Nephron (organoid): ENCODE data around the gene C10orf143.

ENCODE experiments used
- H3K27ac Mint-ChIP-seq, 3 experiments: 2 replicates each; pipeline ENCODE4 v1.8.0; 2020; ENCODE audit warnings: mixed read lengths in 3 of 3, mild to moderate bottlenecking in 2 of 3, moderate library complexity in 1 of 3
- H3K27me3 Mint-ChIP-seq: 2 replicates; pipeline ENCODE4 v1.8.0; 2021; ENCODE audit warnings: low read depth, mild to moderate bottlenecking, moderate library complexity, mixed read lengths
- H3K36me3 Mint-ChIP-seq: 2 replicates; pipeline ENCODE4 v1.8.0; 2020; ENCODE audit warnings: low read depth, mixed read lengths
- H3K4me1 Mint-ChIP-seq: 2 replicates; pipeline ENCODE4 v1.8.0; 2020; ENCODE audit warnings: mixed read lengths
- H3K4me3 Mint-ChIP-seq, 3 experiments: 2 replicates each; pipeline ENCODE4 v1.8.0; 2020; ENCODE audit warnings: mild to moderate bottlenecking in 3 of 3, mixed read lengths in 3 of 3, moderate library complexity in 2 of 3
- H3K9me3 Mint-ChIP-seq: 2 replicates; pipeline ENCODE4 v1.8.0; 2020; ENCODE audit warnings: mixed read lengths
- CTCF ChIP-seq, 3 experiments: fragments of 200-600 bp; sonication (generic); IDR thresholded peaks; one replicate each; pipeline ENCODE4 v1.5.0; 2021; ENCODE audit warnings: antibody characterized with exemption in 3 of 3; ENCODE audit not compliant: unreplicated experiment in 3 of 3

C10orf143 gene

GRCh38 chr10:130136226-130137089 lies 25.8 kb upstream of the C10orf143 start, which contains the start of gene GLRX3:
TSS of gene GLRX3 (plus strand) at chr10:130136391. CDS start at chr10:130136421, 30 bp downstream.
- Mint-ChIP-seq H3K9me3 (no peaks in the 10 kb centered on the region), H3K27me3 (no peaks in the 10 kb centered on the region), H3K36me3 (peaks cover 12% of the 10 kb centered on the region), H3K4me3 (peak within 1 kb of the TSS; percentile 91 to 98 (median 95)), H3K27ac (peak within 1 kb of the TSS; percentile 88 to 95 (median 95)), H3K4me1 (peaks cover 22% of the 10 kb centered on the region)
- TF ChIP-seq CTCF (IDR thresholded peaks at IDR 0.05; ENCODE audit: unreplicated experiment in 3 of 3), result no peak

GRCh38 chr10:130135676-130136225 lies 25.1 kb upstream of the C10orf143 start:
- no peaks in the 10 kb centered on the region for H3K27me3 Mint-ChIP-seq
- peak overlapping the region; percentile 90 to 93 (median 91) for H3K4me3 Mint-ChIP-seq
- H3K4me1 Mint-ChIP-seq, result peaks cover 15% of the 10 kb centered on the region
- peak overlapping the region in 2 of 3 experiments; percentile 76 to 91 for H3K27ac Mint-ChIP-seq
- no peaks in the 10 kb centered on the region for H3K9me3 Mint-ChIP-seq
- peaks cover 12% of the 10 kb centered on the region for H3K36me3 Mint-ChIP-seq
- TF ChIP-seq CTCF (IDR thresholded peaks at IDR 0.05; ENCODE audit: unreplicated experiment in 3 of 3), result no peak

- H3K27me3 Mint-ChIP-seq, result no peaks in the 10 kb centered on the region
Measured at GRCh38 chr10:130128922-130129321, 18.3 kb upstream of the C10orf143 start.

GRCh38 chr10:130128062-130128781 lies 17.6 kb upstream of the C10orf143 start:
- Mint-ChIP-seq H3K9me3 (no peaks in the 10 kb centered on the region), H3K27ac (peak overlapping the region; percentile 1 to 15 (median 15)), H3K36me3 (no peaks in the 10 kb centered on the region), H3K4me1 (peaks cover 11% of the 10 kb centered on the region), H3K4me3 (no peak overlapping the region), H3K27me3 (no peaks in the 10 kb centered on the region)
- TF ChIP-seq CTCF (IDR thresholded peaks at IDR 0.05; ENCODE audit: unreplicated experiment in 3 of 3), result peak; percentile 2 to 11 (median 5)

More at GRCh38 chr10:130128922-130129321, 18.3 kb upstream of the C10orf143 start:
- H3K4me1 Mint-ChIP-seq, result peaks cover 11% of the 10 kb centered on the region
- no peak overlapping the region for H3K4me3 Mint-ChIP-seq
- no peak overlapping the region for H3K27ac Mint-ChIP-seq
- no peaks in the 10 kb centered on the region for H3K36me3 Mint-ChIP-seq
- no peak for TF ChIP-seq CTCF (IDR thresholded peaks at IDR 0.05; ENCODE audit: unreplicated experiment in 3 of 3)
- H3K9me3 Mint-ChIP-seq, result no peaks in the 10 kb centered on the region

GRCh38 chr10:130127364-130128061 lies 16.9 kb upstream of the C10orf143 start:
- H3K27ac Mint-ChIP-seq, result peak overlapping the region; percentile 1 to 15 (median 15)
- no peaks in the 10 kb centered on the region for H3K9me3 Mint-ChIP-seq
- H3K4me1 Mint-ChIP-seq, result peaks cover 11% of the 10 kb centered on the region
- H3K27me3 Mint-ChIP-seq, result no peaks in the 10 kb centered on the region
- H3K36me3 Mint-ChIP-seq, result no peaks in the 10 kb centered on the region
- H3K4me3 Mint-ChIP-seq, result no peak overlapping the region
- peak; percentile 84 to 89 (median 87) for TF ChIP-seq CTCF (IDR thresholded peaks at IDR 0.05; ENCODE audit: unreplicated experiment in 3 of 3)
